ENCODE results near the gene RPS6KC1. TPM values are rescaled to one million over a fixed set of nuclear protein-coding genes. Genes with fewer than 3 reads are reported as not detected.
A peak's percentile ranks its signal among the peaks of the same experiment; 100 is the strongest.

RPS6KC1 gene
- total and polyA plus RNA-seq, 4 experiments from 2014 or later = 4.2 to 15.4 (median 11.2) TPM

DNA sequence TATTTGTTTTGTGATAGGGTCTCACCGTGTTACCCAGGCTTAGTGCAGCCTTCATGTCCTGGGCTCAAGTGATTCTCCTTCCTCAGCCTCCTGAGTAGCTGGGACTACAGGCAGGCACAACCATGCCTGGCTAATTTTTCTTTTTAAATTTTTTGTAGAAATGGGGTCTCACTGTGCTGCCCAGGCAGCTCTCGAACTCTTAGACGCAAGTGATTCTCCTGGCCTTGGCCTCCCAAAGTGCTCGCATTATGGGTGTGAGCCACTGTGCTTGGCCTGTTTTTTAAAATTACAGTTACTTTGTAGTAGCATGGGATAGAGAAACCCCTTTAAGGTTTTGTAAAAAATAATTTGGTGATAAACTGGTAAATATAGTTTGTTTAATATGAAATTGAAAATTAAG, 69.9 kb downstream of the RPS6KC1 start:
- Histone ChIP-seq H3K4me3 (ENCODE audit: low read length in 2 of 2) (no peak overlapping the region), H3K4me1 (ENCODE audit: insufficient read depth, low read length) (no peaks in the 10 kb centered on the region), H3K27ac (ENCODE audit: low read depth, low read length) (no peak overlapping the region), H3K9me3 (ENCODE audit: control insufficient read depth in 1 of 2, low read length in 2 of 2) (no peaks in the 10 kb centered on the region), H3K27me3 (ENCODE audit: insufficient read depth, low read length) (no peaks in the 10 kb centered on the region), H3K36me3 (ENCODE audit: insufficient read depth, low read length) (no peaks in the 10 kb centered on the region)
- POLR2A ChIA-PET (ENCODE audit: partially characterized antibody) = no interaction called here
- CTCF ChIA-PET (ENCODE audit: partially characterized antibody) = interaction anchor here (0.9 to 3.6 kb wide), 5 partner anchors 7 to 1211 kb away, joined by 3 to 17 read pairs (median 3); no protein-coding TSS in a partner anchor
- intact Hi-C loops (cut with micrococcal nuclease) = loop anchor here (5.0 kb wide), 1 partner anchor 1001 kb away; no protein-coding TSS in a partner anchor
- Mint-ChIP-seq H3K4me1 (peaks cover 0 to 2% (median 0%) of the 10 kb centered on the region in 4 donors), H3K27me3 (no peaks in the 10 kb centered on the region), H3K4me3 (no peak overlapping the region), H3K36me3 (peaks cover 0 to 4% of the 10 kb centered on the region in 2 donors), H3K9me3 (no peaks in the 10 kb centered on the region), H3K27ac (peak overlapping the region in 1 of 7 donors; percentile 49)
- no peak for DNase-seq

DNA sequence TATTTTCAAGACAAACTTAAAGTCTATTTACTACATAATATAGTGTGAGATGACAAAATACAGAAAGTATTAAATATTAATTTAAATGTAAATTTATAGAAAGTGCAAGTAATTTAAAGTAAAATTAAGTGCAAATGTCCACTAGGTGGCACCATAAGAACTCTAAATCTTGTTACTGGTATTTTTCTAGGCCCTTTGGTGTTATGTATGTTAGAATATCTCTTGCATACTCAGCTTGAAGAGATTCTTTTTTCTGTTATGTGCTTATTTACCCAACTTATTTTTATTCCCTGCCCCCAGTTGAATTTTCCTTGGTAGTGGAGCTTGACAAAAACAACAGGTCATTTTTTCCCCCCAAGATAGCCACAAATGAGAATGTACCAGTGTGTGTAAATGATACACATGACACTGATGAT, 71.5 kb downstream of the RPS6KC1 start:
- no peak overlapping the region for H3K4me3 ChIP-seq (ENCODE audit: low read length in 2 of 2)
- H3K36me3 ChIP-seq (ENCODE audit: insufficient read depth, low read length) = no peaks in the 10 kb centered on the region
- no peaks in the 10 kb centered on the region for H3K27me3 Mint-ChIP-seq
- CTCF ChIA-PET (ENCODE audit: partially characterized antibody) = interaction anchor here (1.7 to 3.6 kb wide), 4 partner anchors 11 to 16 kb away, joined by 6 to 17 read pairs (median 10); no protein-coding TSS in a partner anchor
- no peaks in the 10 kb centered on the region for H3K27me3 ChIP-seq (ENCODE audit: insufficient read depth, low read length)
- no peaks in the 10 kb centered on the region for H3K9me3 Mint-ChIP-seq
- peaks cover 0 to 2% (median 0%) of the 10 kb centered on the region in 4 donors for H3K4me1 Mint-ChIP-seq
- peaks cover 0 to 4% of the 10 kb centered on the region in 2 donors for H3K36me3 Mint-ChIP-seq
- intact Hi-C loops (cut with micrococcal nuclease) = loop anchor here (2.0 to 5.0 kb wide), 2 partner anchors 1000 to 1206 kb away; no protein-coding TSS in a partner anchor
- POLR2A ChIA-PET (ENCODE audit: partially characterized antibody) = no interaction called here
- H3K4me1 ChIP-seq (ENCODE audit: insufficient read depth, low read length) = no peaks in the 10 kb centered on the region
- H3K27ac ChIP-seq (ENCODE audit: low read depth, low read length) = no peak overlapping the region
- no peak overlapping the region for H3K27ac Mint-ChIP-seq
- peak in 4 of 5 donors; percentile 11 to 16 (median 12) for DNase-seq
- no peak overlapping the region for H3K4me3 Mint-ChIP-seq
- no peaks in the 10 kb centered on the region for H3K9me3 ChIP-seq (ENCODE audit: control insufficient read depth in 1 of 2, low read length in 2 of 2)

DNA sequence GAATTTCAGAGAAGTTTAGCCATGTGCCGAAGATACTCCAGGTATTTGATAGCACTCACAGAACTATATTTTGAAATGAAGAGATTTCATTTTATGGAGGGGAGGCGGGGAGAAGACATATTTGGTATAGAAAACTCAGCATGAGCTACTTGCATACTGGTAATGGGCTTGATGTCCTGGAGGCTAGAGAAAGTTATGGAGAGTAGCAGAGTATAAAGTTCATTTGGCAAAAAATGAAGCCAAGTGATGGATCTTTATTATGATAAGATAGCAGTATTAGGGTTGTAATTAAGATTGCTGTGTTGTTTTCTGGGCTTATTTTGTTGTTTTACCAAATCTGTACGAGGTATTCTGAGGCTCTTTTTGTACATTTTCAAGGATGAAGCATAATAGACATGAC, 72.0 kb downstream of the RPS6KC1 start:
- no peak for DNase-seq
- Histone ChIP-seq H3K4me1 (ENCODE audit: insufficient read depth, low read length) (no peaks in the 10 kb centered on the region), H3K4me3 (ENCODE audit: low read length in 2 of 2) (no peak overlapping the region), H3K27ac (ENCODE audit: low read depth, low read length) (no peak overlapping the region), H3K36me3 (ENCODE audit: insufficient read depth, low read length) (no peaks in the 10 kb centered on the region), H3K9me3 (ENCODE audit: control insufficient read depth in 1 of 2, low read length in 2 of 2) (no peaks in the 10 kb centered on the region), H3K27me3 (ENCODE audit: insufficient read depth, low read length) (no peaks in the 10 kb centered on the region)
- H3K36me3 Mint-ChIP-seq = peaks cover 0 to 4% of the 10 kb centered on the region in 2 donors
- H3K4me3 Mint-ChIP-seq = no peak overlapping the region
- ChIA-PET POLR2A (ENCODE audit: partially characterized antibody) (no interaction called here), CTCF (ENCODE audit: partially characterized antibody) (interaction anchor here (1.2 to 3.6 kb wide), 7 partner anchors 10 to 1206 kb away, joined by 3 to 17 read pairs (median 6); no protein-coding TSS in a partner anchor)
- no peak overlapping the region for H3K27ac Mint-ChIP-seq
- intact Hi-C loops (cut with micrococcal nuclease) = loop anchor here (2.0 to 5.0 kb wide), 2 partner anchors 999 to 1206 kb away; no protein-coding TSS in a partner anchor
- no peaks in the 10 kb centered on the region for H3K27me3 Mint-ChIP-seq
- H3K9me3 Mint-ChIP-seq = no peaks in the 10 kb centered on the region
- peaks cover 0 to 2% (median 0%) of the 10 kb centered on the region in 4 donors for H3K4me1 Mint-ChIP-seq

DNA sequence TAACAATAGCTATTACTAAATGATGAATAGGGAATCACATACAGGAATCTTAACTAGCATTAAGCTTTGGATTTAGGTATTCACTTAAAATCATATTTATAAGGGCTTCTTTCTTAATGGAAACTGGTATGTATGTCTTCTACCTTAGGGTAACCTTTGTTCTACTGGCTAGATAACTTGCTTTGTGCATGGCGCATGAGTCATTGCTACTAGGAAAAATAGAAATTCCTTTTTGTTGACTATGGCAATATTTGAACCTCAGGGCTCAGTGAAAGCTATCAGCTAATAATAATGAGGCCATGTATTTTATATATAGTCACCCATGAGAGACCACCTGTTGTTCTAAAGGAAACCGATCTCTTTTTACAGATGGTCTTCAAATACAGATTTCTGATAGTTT, 72.5 kb downstream of the RPS6KC1 start:
- Mint-ChIP-seq H3K27ac (peak overlapping the region in 1 of 7 donors; percentile 29), H3K9me3 (no peaks in the 10 kb centered on the region), H3K27me3 (no peaks in the 10 kb centered on the region), H3K4me3 (no peak overlapping the region), H3K36me3 (peaks cover 0 to 4% of the 10 kb centered on the region in 2 donors), H3K4me1 (peaks cover 0 to 2% (median 0%) of the 10 kb centered on the region in 4 donors)
- no peak for DNase-seq
- intact Hi-C loops (cut with micrococcal nuclease) = loop anchor here (2.0 to 5.0 kb wide), 2 partner anchors 999 to 1205 kb away; no protein-coding TSS in a partner anchor
- CTCF ChIA-PET (ENCODE audit: partially characterized antibody) = interaction anchor here (1.2 to 3.6 kb wide), 7 partner anchors 10 to 1206 kb away, joined by 3 to 17 read pairs (median 6); no protein-coding TSS in a partner anchor
- Histone ChIP-seq H3K4me1 (ENCODE audit: insufficient read depth, low read length) (no peaks in the 10 kb centered on the region), H3K27me3 (ENCODE audit: insufficient read depth, low read length) (no peaks in the 10 kb centered on the region), H3K27ac (ENCODE audit: low read depth, low read length) (no peak overlapping the region), H3K9me3 (ENCODE audit: control insufficient read depth in 1 of 2, low read length in 2 of 2) (no peaks in the 10 kb centered on the region), H3K4me3 (ENCODE audit: low read length in 2 of 2) (no peak overlapping the region), H3K36me3 (ENCODE audit: insufficient read depth, low read length) (no peaks in the 10 kb centered on the region)
- POLR2A ChIA-PET (ENCODE audit: partially characterized antibody) = no interaction called here

DNA sequence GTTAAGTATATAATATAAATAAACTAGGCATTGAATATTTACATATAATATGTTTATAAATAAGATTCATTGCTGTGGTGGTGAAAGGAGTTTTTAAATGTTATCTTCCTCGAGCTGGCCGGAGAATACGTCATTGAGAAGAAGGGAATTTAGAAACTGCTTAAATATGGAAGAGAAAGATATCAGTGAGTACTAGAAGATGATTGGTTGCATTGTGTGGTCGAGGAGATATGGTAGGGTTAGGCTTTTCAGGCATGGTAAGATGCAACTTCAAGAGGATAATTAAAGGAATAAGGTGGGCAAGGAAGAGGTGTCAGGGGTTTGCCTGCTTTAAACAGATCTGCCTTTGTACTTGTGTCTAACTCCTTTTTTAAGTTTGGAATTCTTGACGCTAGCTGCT, 73.5 kb downstream of the RPS6KC1 start:
- ChIA-PET POLR2A (ENCODE audit: partially characterized antibody) (no interaction called here), CTCF (ENCODE audit: partially characterized antibody) (interaction anchor here (1.3 to 3.6 kb wide), 2 partner anchors 13 to 1205 kb away, joined by 3 to 17 read pairs; no protein-coding TSS in a partner anchor)
- intact Hi-C loops (cut with micrococcal nuclease) = loop anchor here (5.0 kb wide), 1 partner anchor 998 kb away; no protein-coding TSS in a partner anchor
- peaks cover 5 to 7% of the 10 kb centered on the region in 2 donors for H3K36me3 Mint-ChIP-seq
- H3K4me3 ChIP-seq (ENCODE audit: low read length in 2 of 2) = no peak overlapping the region
- H3K27me3 ChIP-seq (ENCODE audit: insufficient read depth, low read length) = no peaks in the 10 kb centered on the region
- no peaks in the 10 kb centered on the region for H3K9me3 Mint-ChIP-seq
- H3K27ac ChIP-seq (ENCODE audit: low read depth, low read length) = no peak overlapping the region
- peak overlapping the region in 1 of 7 donors; percentile 15 for H3K27ac Mint-ChIP-seq
- H3K9me3 ChIP-seq (ENCODE audit: control insufficient read depth in 1 of 2, low read length in 2 of 2) = no peaks in the 10 kb centered on the region
- H3K4me1 Mint-ChIP-seq = peaks cover 0 to 2% (median 0%) of the 10 kb centered on the region in 4 donors
- DNase-seq = no peak
- H3K4me3 Mint-ChIP-seq = peak overlapping the region in 1 of 8 donors; percentile 4
- H3K27me3 Mint-ChIP-seq = no peaks in the 10 kb centered on the region
- H3K4me1 ChIP-seq (ENCODE audit: insufficient read depth, low read length) = no peaks in the 10 kb centered on the region
- H3K36me3 ChIP-seq (ENCODE audit: insufficient read depth, low read length) = no peaks in the 10 kb centered on the region

DNA sequence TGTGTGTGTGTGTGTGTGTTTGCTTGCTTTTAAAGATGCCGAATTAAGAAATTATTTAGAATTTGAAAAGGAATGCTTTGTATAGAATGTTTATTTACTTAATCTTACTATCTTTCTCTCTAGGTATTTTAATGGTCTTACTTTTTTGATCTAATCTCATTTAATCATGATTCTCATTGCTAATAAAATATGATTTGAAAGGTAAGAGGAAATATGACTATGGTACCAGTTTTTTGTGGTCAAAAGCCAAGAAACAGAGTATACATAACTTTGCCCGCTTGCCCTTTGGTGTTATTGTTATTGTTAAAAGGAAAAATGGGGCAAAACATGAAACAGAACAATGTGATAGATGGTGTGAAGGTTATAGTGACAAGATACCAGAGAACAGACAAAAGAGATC, 74.6 kb downstream of the RPS6KC1 start:
- ChIA-PET POLR2A (ENCODE audit: partially characterized antibody) (no interaction called here), CTCF (ENCODE audit: partially characterized antibody) (no interaction called here)
- no peak for DNase-seq
- peaks cover 5 to 12% of the 10 kb centered on the region in 2 donors for H3K36me3 Mint-ChIP-seq
- peaks cover 0 to 2% (median 0%) of the 10 kb centered on the region in 4 donors for H3K4me1 Mint-ChIP-seq
- Histone ChIP-seq H3K9me3 (ENCODE audit: control insufficient read depth in 1 of 2, low read length in 2 of 2) (no peaks in the 10 kb centered on the region), H3K4me1 (ENCODE audit: insufficient read depth, low read length) (no peaks in the 10 kb centered on the region), H3K27me3 (ENCODE audit: insufficient read depth, low read length) (no peaks in the 10 kb centered on the region), H3K27ac (ENCODE audit: low read depth, low read length) (no peak overlapping the region), H3K4me3 (ENCODE audit: low read length in 2 of 2) (no peak overlapping the region), H3K36me3 (ENCODE audit: insufficient read depth, low read length) (no peaks in the 10 kb centered on the region)
- no peaks in the 10 kb centered on the region for H3K27me3 Mint-ChIP-seq
- intact Hi-C loops (cut with micrococcal nuclease) = no loop called here
- H3K9me3 Mint-ChIP-seq = no peaks in the 10 kb centered on the region
- no peak overlapping the region for H3K4me3 Mint-ChIP-seq
- peak overlapping the region in 1 of 7 donors; percentile 19 for H3K27ac Mint-ChIP-seq

DNA sequence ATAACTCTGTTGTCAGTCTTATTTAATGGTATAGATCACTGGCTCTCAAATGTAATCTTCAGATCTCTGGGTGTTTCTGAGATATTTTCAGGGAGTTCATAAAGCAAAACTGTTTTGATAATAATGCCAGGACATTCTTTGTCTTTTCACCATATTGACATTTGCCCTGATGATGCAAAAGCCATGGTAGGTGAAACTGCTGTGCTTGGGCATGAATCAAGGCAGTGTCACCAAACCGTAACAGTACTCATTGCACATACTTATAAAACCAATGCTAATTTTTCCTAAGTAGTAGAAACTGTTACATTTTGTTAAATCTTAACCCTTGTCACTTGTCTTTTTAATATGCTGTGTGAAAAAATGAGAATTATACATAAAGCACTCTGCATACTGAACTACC, 76.0 kb downstream of the RPS6KC1 start:
- H3K4me3 Mint-ChIP-seq = no peak overlapping the region
- no peaks in the 10 kb centered on the region for H3K27me3 Mint-ChIP-seq
- Histone ChIP-seq H3K27me3 (ENCODE audit: insufficient read depth, low read length) (no peaks in the 10 kb centered on the region), H3K4me3 (ENCODE audit: low read length in 2 of 2) (no peak overlapping the region), H3K9me3 (ENCODE audit: control insufficient read depth in 1 of 2, low read length in 2 of 2) (no peaks in the 10 kb centered on the region), H3K27ac (ENCODE audit: low read depth, low read length) (no peak overlapping the region), H3K4me1 (ENCODE audit: insufficient read depth, low read length) (no peaks in the 10 kb centered on the region), H3K36me3 (ENCODE audit: insufficient read depth, low read length) (no peaks in the 10 kb centered on the region)
- ChIA-PET POLR2A (ENCODE audit: partially characterized antibody) (no interaction called here), CTCF (ENCODE audit: partially characterized antibody) (no interaction called here)
- H3K4me1 Mint-ChIP-seq = peaks cover 0 to 2% (median 0%) of the 10 kb centered on the region in 4 donors
- H3K9me3 Mint-ChIP-seq = no peaks in the 10 kb centered on the region
- peaks cover 6 to 16% of the 10 kb centered on the region in 2 donors for H3K36me3 Mint-ChIP-seq
- no peak for DNase-seq
- intact Hi-C loops (cut with micrococcal nuclease) = no loop called here
- H3K27ac Mint-ChIP-seq = no peak overlapping the region
